PC-9 (cell line): ENCODE measurements around the gene SIK3.

ENCODE experiments used
- CTCF ChIP-seq: fragments of 200-600 bp; sonication (generic); conservative IDR thresholded peaks from 2 replicates; pipeline ENCODE4 v1.6.1; 2017; ENCODE audit warnings: mixed run types, antibody characterized with exemption, mild to moderate bottlenecking, moderate library complexity
- EZH2 ChIP-seq: fragments of 200-600 bp; sonication (generic); IDR thresholded peaks from 2 replicates; pipeline ENCODE4 v1.8.0; 2017; ENCODE audit warnings: antibody characterized with exemption, low read depth

GRCh38 chr11:116936754-116937446 lies 161.3 kb downstream of the SIK3 start:
- TF ChIP-seq EZH2 (no peak), CTCF (no peak)
